Measurements from ENCODE around the gene CCNH.

DNA sequence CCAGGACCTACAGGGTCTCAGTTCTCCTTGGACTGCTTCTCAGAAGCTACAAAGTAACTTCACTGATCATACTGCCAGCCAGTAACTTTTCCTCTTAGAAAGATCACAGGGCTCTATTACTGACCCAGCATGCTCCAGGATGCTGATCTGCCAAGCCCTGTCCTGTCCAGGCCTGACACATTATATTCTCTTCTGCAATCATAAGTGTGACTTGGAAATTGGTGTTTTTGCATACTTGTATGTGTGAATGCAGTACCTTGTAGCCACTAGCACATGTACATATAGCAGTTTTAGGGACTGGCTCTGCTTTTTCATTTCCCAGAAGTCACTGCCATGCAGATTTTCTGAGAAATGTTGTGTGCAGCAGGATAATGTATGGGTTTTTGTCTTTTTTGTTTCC lies 40.1 kb upstream of the CCNH start:
- no peak for TF ChIP-seq CTCF (IDR thresholded peaks at IDR 0.05)
- TF ChIP-seq POLR2A (IDR thresholded peaks at IDR 0.05), result no peak

Data from thyroid gland (tissue), 4 donors.